ENCODE measurements around the gene CD101. TPM values are rescaled to one million over a fixed set of nuclear protein-coding genes. Genes with fewer than 3 reads are reported as not detected.

The CD101 gene
- total and polyA plus RNA-seq, 2 of the 8 experiments (the other 6 are each of a cell fraction or from before 2014, with no cell fraction given): 1.1 to 1.2 TPM

DNA sequence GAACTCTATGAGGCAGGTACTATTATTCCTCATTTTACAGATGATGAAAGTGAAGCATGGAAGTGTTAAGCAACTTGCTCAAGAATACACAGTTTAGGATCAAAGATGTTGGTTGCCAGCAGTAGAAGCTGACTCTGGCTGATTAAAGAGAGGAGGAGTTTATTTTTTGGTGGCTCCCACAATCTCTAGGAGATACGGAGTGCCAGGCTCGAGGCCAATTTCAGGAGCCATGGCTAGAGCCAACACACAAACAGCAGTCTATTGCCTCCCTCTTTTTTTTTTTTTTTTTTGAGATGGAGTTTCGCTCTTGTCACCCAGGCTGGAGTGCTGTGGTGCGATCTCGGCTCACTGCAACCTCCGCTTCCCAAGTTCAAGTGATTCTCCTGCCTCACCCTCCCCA is 78.2 kb downstream of the CD101 start:
- ChIA-PET POLR2A (ENCODE audit: partially characterized antibody) (interaction anchor here (0.6 to 2.0 kb wide), 3 partner anchors 10 to 272 kb away, joined by 3 to 7 read pairs (median 3); no protein-coding TSS in a partner anchor), CTCF (ENCODE audit: partially characterized antibody) (interaction anchor here (0.9 to 3.6 kb wide), 6 partner anchors 11 to 205 kb away, joined by 3 to 20 read pairs (median 6); no protein-coding TSS in a partner anchor)
- no peak overlapping the region for H3K56ac ChIP-seq (replicated peaks; ENCODE audit: insufficient read length, low read depth, low read length)
- FAIRE-seq (no peak), DNase-seq (ENCODE audit: low read depth in 1 of 2, low spot score in 2 of 2) (no peak)
- H4K8ac ChIP-seq (ENCODE audit: extremely low read depth, insufficient read depth, low read length): no peak overlapping the region
- H3K9me3 ChIP-seq (ENCODE audit: insufficient read depth in 2 of 2, low read depth in 1 of 2, low read length in 1 of 2): no peaks in the 10 kb centered on the region
- no peak overlapping the region for H4K91ac ChIP-seq (replicated peaks; ENCODE audit: insufficient read length, low read length)
- no peak overlapping the region for H3K23ac ChIP-seq (ENCODE audit: insufficient read length)
- peaks cover 34 to 91% (median 75%) of the 10 kb centered on the region in 4 experiments for H3K36me3 ChIP-seq (ENCODE audit: control insufficient read depth in 2 of 4, insufficient read depth in 4 of 4, low read length in 3 of 4)
- H3K18ac ChIP-seq (ENCODE audit: extremely low read depth, low read length): no peak overlapping the region
- H3K4me1 ChIP-seq (replicated peaks in 1 of 4; ENCODE audit: control insufficient read depth in 3 of 4, insufficient read depth in 4 of 4, low read length in 3 of 4): no peaks in the 10 kb centered on the region
- H2BK15ac ChIP-seq (ENCODE audit: low read length): no peak overlapping the region
- H4K5ac ChIP-seq (ENCODE audit: insufficient read length, low read depth, low read length): no peak overlapping the region
- H3K14ac ChIP-seq (ENCODE audit: insufficient read length): no peak overlapping the region
- H3K79me2 ChIP-seq (ENCODE audit: control insufficient read depth in 1 of 2, insufficient read depth in 2 of 2, low read length in 2 of 2): no peaks in the 10 kb centered on the region
- H4K20me1 ChIP-seq (replicated peaks in 1 of 2; ENCODE audit: control insufficient read depth in 1 of 2, insufficient read depth in 2 of 2, low read length in 2 of 2): peaks cover 3 to 4% of the 10 kb centered on the region in 2 experiments
- no peak overlapping the region for H3K27ac ChIP-seq (ENCODE audit: low read depth, low read length)
- H3K4me2 ChIP-seq (ENCODE audit: insufficient read depth in 1 of 2, low read depth in 2 of 2, low read length in 2 of 2): no peak overlapping the region
- no peak overlapping the region for H2AFZ ChIP-seq (ENCODE audit: low read length)
- no peak overlapping the region for H2AK5ac ChIP-seq (ENCODE audit: low read depth, low read length)
- H2BK120ac ChIP-seq (replicated peaks; ENCODE audit: low read depth, low read length): no peak overlapping the region
- no peaks in the 10 kb centered on the region for H3K79me1 ChIP-seq (ENCODE audit: low read depth, low read length)
- no peaks in the 10 kb centered on the region for H3K27me3 ChIP-seq (replicated peaks in 1 of 4; ENCODE audit: control insufficient read depth in 3 of 4, extremely low read depth in 1 of 4, insufficient read depth in 3 of 4, low read length in 3 of 4)
- H3K9ac ChIP-seq (replicated peaks in 1 of 4; ENCODE audit: extremely low read depth in 1 of 4, low read depth in 3 of 4, low read length in 3 of 4): no peak overlapping the region
- no peaks in the 10 kb centered on the region for H3K23me2 ChIP-seq (ENCODE audit: low read depth, low read length)
- no peak overlapping the region for H3K4me3 ChIP-seq (ENCODE audit: extremely low read depth in 1 of 4, insufficient read depth in 2 of 4, low read depth in 3 of 4, low read length in 4 of 4)
- WGBS, 2 experiments (ENCODE audit: extremely low coverage in 1 of 2, insufficient coverage in 1 of 2, insufficient read length in 1 of 2, insufficient replicate concordance in 2 of 2, low coverage in 1 of 2, low lambda C conversion rate in 2 of 2, missing lambda C conversion rate in 1 of 2): 96% methylated on average over 5 of the region's 6 CpGs; no CpG with 5 or more reads in 1 of the 2 experiments
- no peak overlapping the region for H2BK20ac ChIP-seq (ENCODE audit: low read length)
- no peak overlapping the region for H2BK12ac ChIP-seq (ENCODE audit: low read depth, low read length)
- H3K4ac ChIP-seq (replicated peaks; ENCODE audit: insufficient read length, low read depth, low read length): no peak overlapping the region
- H2BK5ac ChIP-seq (ENCODE audit: low read depth, low read length): no peak overlapping the region
- TF ChIP-seq RAD21 (IDR thresholded peaks at IDR 0.05 in 1 of 2, conservative IDR thresholded peaks at IDR 0.05 in 1 of 2; ENCODE audit: low read depth in 2 of 2, low read length in 2 of 2): no peak
- no peak for TF ChIP-seq POU5F1 (IDR thresholded peaks at IDR 0.05; ENCODE audit: low read depth, low read length)
- TF ChIP-seq TAF7 (optimal IDR thresholded peaks at IDR 0.05; ENCODE audit: borderline replicate concordance, low read depth, low read length): no peak
- TF ChIP-seq KDM5A (IDR thresholded peaks at IDR 0.05; ENCODE audit: low read length): no peak
- no peak for TF ChIP-seq SP1 (IDR thresholded peaks at IDR 0.05; ENCODE audit: low read depth, low read length)
- TF ChIP-seq, protein P1, sequence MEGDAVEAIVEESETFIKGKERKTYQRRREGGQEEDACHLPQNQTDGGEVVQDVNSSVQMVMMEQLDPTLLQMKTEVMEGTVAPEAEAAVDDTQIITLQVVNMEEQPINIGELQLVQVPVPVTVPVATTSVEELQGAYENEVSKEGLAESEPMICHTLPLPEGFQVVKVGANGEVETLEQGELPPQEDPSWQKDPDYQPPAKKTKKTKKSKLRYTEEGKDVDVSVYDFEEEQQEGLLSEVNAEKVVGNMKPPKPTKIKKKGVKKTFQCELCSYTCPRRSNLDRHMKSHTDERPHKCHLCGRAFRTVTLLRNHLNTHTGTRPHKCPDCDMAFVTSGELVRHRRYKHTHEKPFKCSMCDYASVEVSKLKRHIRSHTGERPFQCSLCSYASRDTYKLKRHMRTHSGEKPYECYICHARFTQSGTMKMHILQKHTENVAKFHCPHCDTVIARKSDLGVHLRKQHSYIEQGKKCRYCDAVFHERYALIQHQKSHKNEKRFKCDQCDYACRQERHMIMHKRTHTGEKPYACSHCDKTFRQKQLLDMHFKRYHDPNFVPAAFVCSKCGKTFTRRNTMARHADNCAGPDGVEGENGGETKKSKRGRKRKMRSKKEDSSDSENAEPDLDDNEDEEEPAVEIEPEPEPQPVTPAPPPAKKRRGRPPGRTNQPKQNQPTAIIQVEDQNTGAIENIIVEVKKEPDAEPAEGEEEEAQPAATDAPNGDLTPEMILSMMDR (IDR thresholded peaks at IDR 0.05; ENCODE audit: control extremely low read depth in 1 of 3, insufficient read depth in 1 of 3, low read depth in 1 of 3, low read length in 3 of 3): no peak
- no peak for TF ChIP-seq FOSL1 (IDR thresholded peaks at IDR 0.05; ENCODE audit: insufficient read depth, low read depth, low read length)
- TF ChIP-seq SUZ12 (IDR thresholded peaks at IDR 0.05; ENCODE audit: low read length): no peak
- no peak for TF ChIP-seq NANOG (IDR thresholded peaks at IDR 0.05; ENCODE audit: insufficient read depth, low read depth, low read length, poor library complexity, severe bottlenecking)
- no peak for TF ChIP-seq CEBPB (IDR thresholded peaks at IDR 0.05; ENCODE audit: low read depth, low read length)
- no peak for TF ChIP-seq CHD2 (IDR thresholded peaks at IDR 0.05; ENCODE audit: low read length)
